Neural cell (in vitro differentiated cells): ENCODE results near the gene EEF1A2. TPM values are rescaled to one million over a fixed set of nuclear protein-coding genes. Genes with fewer than 3 reads are reported as not detected.

ENCODE experiments used
- H2AFZ ChIP-seq: fragments of 200-600, 300-800 bp; sonication (generic), shearing (Covaris generic); 2 replicates; pipeline ENCODE4 v1.6.0; 2014; ENCODE audit warnings: low read depth, mild to moderate bottlenecking, antibody characterized with exemption, low read length, moderate library complexity
- H3F3A ChIP-seq: fragments of 200-600 bp; shearing (Covaris generic); 2 replicates; pipeline ENCODE4 v1.6.1; 2016; ENCODE audit warnings: mild to moderate bottlenecking, moderate library complexity, mixed read lengths, antibody characterized with exemption, low read length; ENCODE audit not compliant: insufficient read depth, poor library complexity, severe bottlenecking
- H3K27ac ChIP-seq: fragments of 200-600, 300-800 bp; sonication (generic), shearing (Covaris generic); 2 replicates; pipeline ENCODE4 v1.5.1; 2014; ENCODE audit warnings: mild to moderate bottlenecking, low read length, moderate library complexity
- H3K27me3 ChIP-seq: fragments of 300-800, 200-600 bp; sonication (generic), shearing (Covaris generic); 2 replicates; pipeline ENCODE4 v1.6.0; 2014; ENCODE audit warnings: mild to moderate bottlenecking, low read depth, low read length, moderate library complexity; ENCODE audit not compliant: insufficient read depth
- H3K36me3 ChIP-seq: fragments of 300-800, 200-600 bp; sonication (generic), shearing (Covaris generic); 2 replicates; pipeline ENCODE4 v1.5.1; 2014; ENCODE audit warnings: mild to moderate bottlenecking, antibody characterized with exemption, low read length, moderate library complexity; ENCODE audit not compliant: insufficient read depth
- H3K4me2 ChIP-seq: fragments of 300-800, 200-600 bp; sonication (generic), shearing (Covaris generic); 2 replicates; pipeline ENCODE4 v1.6.0; 2014; ENCODE audit warnings: mild to moderate bottlenecking, low read length
- H3K4me3 ChIP-seq: fragments of 300-800, 200-600 bp; sonication (generic), shearing (Covaris generic); 2 replicates; pipeline ENCODE4 v1.5.1; 2014; ENCODE audit warnings: mild to moderate bottlenecking, low read length, moderate library complexity
- H3K79me2 ChIP-seq: fragments of 200-600 bp; shearing (Covaris generic); replicated peaks from 2 replicates; pipeline ENCODE4 v1.6.0; 2014; ENCODE audit warnings: mild to moderate bottlenecking, low read length, moderate library complexity; ENCODE audit not compliant: insufficient read depth
- H3K9ac ChIP-seq: fragments of 300-800, 200-600 bp; sonication (generic), shearing (Covaris generic); 2 replicates; pipeline ENCODE4 v1.6.1; 2016; ENCODE audit warnings: mild to moderate bottlenecking, low read length, mixed read lengths
- H3K9me2 ChIP-seq: fragments of 200-600 bp; shearing (Covaris generic); 2 replicates; pipeline ENCODE4 v1.6.1; 2016; ENCODE audit warnings: mild to moderate bottlenecking, low read length, mixed read lengths; ENCODE audit not compliant: insufficient read depth
- H3K9me3 ChIP-seq: fragments of 200-600, 300-800 bp; sonication (generic), shearing (Covaris generic); 2 replicates; pipeline ENCODE4 v1.6.1; 2016; ENCODE audit warnings: mild to moderate bottlenecking, mixed run types, low read length, moderate library complexity, mixed read lengths
- H4K20me1 ChIP-seq: fragments of 200-600 bp; shearing (Covaris generic); 2 replicates; pipeline ENCODE4 v1.6.1; 2016; ENCODE audit warnings: mild to moderate bottlenecking, mixed run types; ENCODE audit not compliant: insufficient read depth
- EP300 ChIP-seq: fragments of 450-650 bp; conservative IDR thresholded peaks from 2 replicates; pipeline ENCODE4 v1.6.1; 2014; ENCODE audit warnings: antibody characterized with exemption, mild to moderate bottlenecking, moderate library complexity; ENCODE audit not compliant: poor library complexity, severe bottlenecking
- EZH2 ChIP-seq: fragments of 200-600, 300-800 bp; shearing (Covaris generic), sonication (generic); IDR thresholded peaks from 2 replicates; pipeline ENCODE4 v1.6.1; 2014; ENCODE audit warnings: antibody characterized with exemption, low read length, borderline replicate concordance, mild to moderate bottlenecking; ENCODE audit not compliant: insufficient read depth, poor library complexity, severe bottlenecking
- MXI1 ChIP-seq: fragments of 450-650 bp; conservative IDR thresholded peaks from 2 replicates; pipeline ENCODE4 v1.6.1; 2014; ENCODE audit warnings: antibody characterized with exemption, mild to moderate bottlenecking; ENCODE audit not compliant: poor library complexity, severe bottlenecking
- POLR2AphosphoS5 ChIP-seq: IDR thresholded peaks from 2 replicates; pipeline ENCODE4 v1.6.1; 2012
- RAD21 ChIP-seq: fragments of 450-650 bp; conservative IDR thresholded peaks from 2 replicates; pipeline ENCODE4 v1.6.1; 2014; ENCODE audit warnings: antibody characterized with exemption, mild to moderate bottlenecking, moderate library complexity
- REST ChIP-seq: IDR thresholded peaks from 2 replicates; pipeline ENCODE4 v1.6.1; 2012; ENCODE audit warnings: borderline replicate concordance
- SMC3 ChIP-seq: fragments of 450-650 bp; conservative IDR thresholded peaks from 2 replicates; pipeline ENCODE4 v1.6.1; 2014; ENCODE audit warnings: antibody characterized with exemption, mild to moderate bottlenecking, moderate library complexity; ENCODE audit not compliant: poor library complexity
- TAF1 ChIP-seq: IDR thresholded peaks from 2 replicates; pipeline ENCODE4 v1.6.1; 2012; ENCODE audit warnings: low read depth
- polyA plus RNA-seq: library from polyadenylated mRNA; depleted of rRNA; stranded (reverse); fragments of >200 nt; gene quantifications from 2 replicates; pipeline ENCODE4 v1.2.3, GENCODE V29; 2014
- TF ChIP-seq, protein P1 (sequence below): fragments of 450-650 bp; IDR thresholded peaks from 2 replicates; pipeline ENCODE4 v1.5.1; 2014; ENCODE audit warnings: antibody characterized with exemption, mild to moderate bottlenecking, moderate library complexity; ENCODE audit not compliant: poor library complexity, severe bottlenecking

The EEF1A2 gene
- polyA plus RNA-seq, 1 donor from 2014 or later: 208 TPM

- peaks cover 18% of the 10 kb centered on the region for H3K36me3 ChIP-seq
Observed at GRCh38 chr20:63492518-63492917, 6.4 kb downstream of the EEF1A2 start.

DNA sequence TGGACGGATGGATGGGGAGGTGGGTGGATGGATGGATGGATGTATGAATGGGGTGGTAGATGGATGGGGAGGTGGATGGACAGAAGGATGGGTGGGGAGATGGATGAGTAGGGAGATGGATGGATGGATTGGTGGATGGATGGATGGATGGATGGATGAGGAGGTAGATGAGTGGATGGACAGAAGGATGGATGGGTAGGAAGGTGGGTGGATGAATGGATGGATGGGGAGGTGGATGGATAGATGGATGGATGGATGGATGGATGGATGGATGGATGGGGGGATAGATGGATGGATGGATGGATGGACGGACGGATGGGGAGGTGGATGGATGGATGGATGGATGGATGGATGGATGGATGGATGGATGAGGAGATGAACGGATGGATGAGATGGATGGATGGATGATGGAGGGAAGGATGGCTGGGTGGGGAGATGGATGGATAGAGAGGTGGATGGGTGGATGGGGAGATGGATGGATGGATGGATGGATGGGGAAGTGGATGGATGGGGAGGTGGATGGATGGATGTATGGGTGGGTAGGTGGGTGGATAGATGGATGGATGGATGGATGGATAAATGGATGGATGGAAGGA is 7.2 kb downstream of the EEF1A2 start:
- no peaks in the 10 kb centered on the region for H3F3A ChIP-seq
- no peak overlapping the region for H3K4me3 ChIP-seq
- no peaks in the 10 kb centered on the region for H3K9me2 ChIP-seq
- H4K20me1 ChIP-seq: no peaks in the 10 kb centered on the region
- H3K27ac ChIP-seq: no peak overlapping the region
- H3K9me3 ChIP-seq: no peaks in the 10 kb centered on the region
- peaks cover 18% of the 10 kb centered on the region for H3K36me3 ChIP-seq
- H3K27me3 ChIP-seq: no peaks in the 10 kb centered on the region
- no peak overlapping the region for H2AFZ ChIP-seq
- no peak overlapping the region for H3K9ac ChIP-seq
- no peak overlapping the region for H3K4me2 ChIP-seq
- H3K79me2 ChIP-seq: no peaks in the 10 kb centered on the region
- TF ChIP-seq EZH2: no peak
- no peak for TF ChIP-seq POLR2AphosphoS5
- TF ChIP-seq TAF1: no peak
- no peak for TF ChIP-seq RAD21
- TF ChIP-seq MXI1: no peak
- no peak for TF ChIP-seq SMC3
- TF ChIP-seq EP300: no peak
- TF ChIP-seq REST: no peak

More at GRCh38 chr20:63492518-63492917, 6.4 kb downstream of the EEF1A2 start:
- no peaks in the 10 kb centered on the region for H3K9me2 ChIP-seq
- no peaks in the 10 kb centered on the region for H3K27me3 ChIP-seq
- H4K20me1 ChIP-seq: no peaks in the 10 kb centered on the region
- peaks cover 3% of the 10 kb centered on the region for H3K79me2 ChIP-seq
- no peak for TF ChIP-seq EP300
- no peak for TF ChIP-seq SMC3
- TF ChIP-seq REST: no peak
- no peak for TF ChIP-seq POLR2AphosphoS5
- no peak for TF ChIP-seq TAF1
- TF ChIP-seq RAD21: no peak
- TF ChIP-seq, protein P1, sequence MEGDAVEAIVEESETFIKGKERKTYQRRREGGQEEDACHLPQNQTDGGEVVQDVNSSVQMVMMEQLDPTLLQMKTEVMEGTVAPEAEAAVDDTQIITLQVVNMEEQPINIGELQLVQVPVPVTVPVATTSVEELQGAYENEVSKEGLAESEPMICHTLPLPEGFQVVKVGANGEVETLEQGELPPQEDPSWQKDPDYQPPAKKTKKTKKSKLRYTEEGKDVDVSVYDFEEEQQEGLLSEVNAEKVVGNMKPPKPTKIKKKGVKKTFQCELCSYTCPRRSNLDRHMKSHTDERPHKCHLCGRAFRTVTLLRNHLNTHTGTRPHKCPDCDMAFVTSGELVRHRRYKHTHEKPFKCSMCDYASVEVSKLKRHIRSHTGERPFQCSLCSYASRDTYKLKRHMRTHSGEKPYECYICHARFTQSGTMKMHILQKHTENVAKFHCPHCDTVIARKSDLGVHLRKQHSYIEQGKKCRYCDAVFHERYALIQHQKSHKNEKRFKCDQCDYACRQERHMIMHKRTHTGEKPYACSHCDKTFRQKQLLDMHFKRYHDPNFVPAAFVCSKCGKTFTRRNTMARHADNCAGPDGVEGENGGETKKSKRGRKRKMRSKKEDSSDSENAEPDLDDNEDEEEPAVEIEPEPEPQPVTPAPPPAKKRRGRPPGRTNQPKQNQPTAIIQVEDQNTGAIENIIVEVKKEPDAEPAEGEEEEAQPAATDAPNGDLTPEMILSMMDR: no peak
- TF ChIP-seq MXI1: no peak
- no peak for TF ChIP-seq EZH2
- H2AFZ ChIP-seq: no peak overlapping the region
- no peak overlapping the region for H3K4me3 ChIP-seq
- H3K9ac ChIP-seq: no peak overlapping the region
- no peaks in the 10 kb centered on the region for H3F3A ChIP-seq
- H3K27ac ChIP-seq: no peak overlapping the region
- no peaks in the 10 kb centered on the region for H3K9me3 ChIP-seq
- no peak overlapping the region for H3K4me2 ChIP-seq
